Effector memory CD8-positive, alpha-beta T cell (primary cell): Measurements from ENCODE around the gene CEP112.

Source experiments
- ATAC-seq: fragments of 150-1000 bp; cut with Tn5 transposase; replicated peaks from 2 replicates; pipeline ENCODE4 v1.10.0; 2021; ENCODE audit warnings: mild to moderate bottlenecking, moderate library complexity
- DNase-seq, 3 experiments: peaks; one replicate each; pipeline ENCODE4 v3.0.0; 2021
- H3K27ac Mint-ChIP-seq, 2 donors: one replicate each; pipeline ENCODE4 v1.8.0; 2022; ENCODE audit warnings: mild to moderate bottlenecking in 2 of 2, mixed read lengths in 2 of 2, moderate library complexity in 2 of 2
- H3K27me3 Mint-ChIP-seq, 2 donors: one replicate each; pipeline ENCODE4 v1.8.0; 2022; ENCODE audit warnings: mixed read lengths in 2 of 2
- H3K36me3 Mint-ChIP-seq: one replicate; pipeline ENCODE4 v1.8.0; 2022; ENCODE audit warnings: mild to moderate bottlenecking, moderate library complexity, mixed read lengths; ENCODE audit not compliant: insufficient read depth
- H3K4me1 Mint-ChIP-seq, 2 donors: one replicate each; pipeline ENCODE4 v1.8.0; 2022; ENCODE audit warnings: low read depth in 2 of 2, mixed read lengths in 2 of 2
- H3K4me3 Mint-ChIP-seq, 2 donors: one replicate each; pipeline ENCODE4 v1.8.0; 2022; ENCODE audit warnings: mild to moderate bottlenecking in 2 of 2, mixed read lengths in 2 of 2, moderate library complexity in 2 of 2
- H3K9me3 Mint-ChIP-seq, 2 donors: one replicate each; pipeline ENCODE4 v1.8.0; 2022; ENCODE audit warnings: mixed read lengths in 2 of 2

Gene CEP112

DNA sequence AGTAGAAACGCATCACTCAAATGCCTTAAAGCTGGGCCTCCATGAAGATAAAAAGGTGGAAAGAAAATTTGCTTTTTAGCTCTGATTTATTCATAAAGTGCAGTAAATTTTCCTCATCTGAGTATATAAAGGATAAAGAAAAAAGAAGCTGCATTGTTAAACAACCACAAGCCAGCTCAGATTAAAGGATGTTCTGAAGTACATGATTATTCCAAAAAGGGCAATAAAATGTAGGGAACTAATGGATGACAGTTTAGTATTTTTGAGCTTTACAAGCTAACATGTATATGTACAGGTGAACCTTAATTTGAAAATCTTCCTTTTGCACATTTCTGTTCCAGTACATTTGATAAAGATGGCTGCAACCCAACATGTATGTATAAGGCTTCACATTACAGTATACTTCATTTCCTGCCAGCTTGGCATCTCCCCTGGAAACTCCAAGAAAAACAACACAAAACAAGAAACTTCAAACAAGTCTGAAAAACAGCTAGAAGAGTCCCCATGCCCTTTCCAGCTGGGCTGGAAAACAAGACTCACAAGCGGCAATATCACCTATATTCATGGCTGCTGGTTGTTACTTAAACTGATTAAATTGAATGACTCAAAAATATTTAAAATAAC lies 225.7 kb downstream of the CEP112 start:
- no peaks in the 10 kb centered on the region for H3K27me3 Mint-ChIP-seq
- DNase-seq (no peak), ATAC-seq (no peak)
- H3K27ac Mint-ChIP-seq = no peak overlapping the region
- no peaks in the 10 kb centered on the region for H3K36me3 Mint-ChIP-seq
- H3K4me3 Mint-ChIP-seq = no peak overlapping the region
- no peaks in the 10 kb centered on the region for H3K4me1 Mint-ChIP-seq
- H3K9me3 Mint-ChIP-seq = no peaks in the 10 kb centered on the region

DNA sequence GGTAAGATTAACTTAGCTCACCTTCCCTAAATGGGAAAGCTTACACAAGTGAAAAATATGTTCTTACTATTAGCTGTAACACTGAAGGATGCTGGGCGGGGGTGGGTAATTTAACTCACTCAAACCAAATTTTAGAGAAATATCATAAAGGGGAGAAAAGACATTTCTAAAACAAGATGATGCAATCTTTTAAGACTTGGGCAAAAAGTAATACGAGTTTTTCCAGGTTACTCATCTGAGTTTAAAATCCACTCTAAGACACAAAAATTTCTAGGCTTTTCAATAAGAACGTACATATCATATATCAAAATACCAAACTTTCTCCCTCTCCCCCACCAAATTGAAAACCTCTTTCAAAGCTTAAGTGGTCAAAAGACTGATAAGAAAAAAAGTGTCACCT lies 228.8 kb downstream of the CEP112 start:
- Mint-ChIP-seq H3K9me3 (no peaks in the 10 kb centered on the region), H3K36me3 (no peaks in the 10 kb centered on the region), H3K27ac (no peak overlapping the region), H3K4me3 (no peak overlapping the region), H3K4me1 (no peaks in the 10 kb centered on the region), H3K27me3 (no peaks in the 10 kb centered on the region)
- ATAC-seq (no peak), DNase-seq (no peak)

DNA sequence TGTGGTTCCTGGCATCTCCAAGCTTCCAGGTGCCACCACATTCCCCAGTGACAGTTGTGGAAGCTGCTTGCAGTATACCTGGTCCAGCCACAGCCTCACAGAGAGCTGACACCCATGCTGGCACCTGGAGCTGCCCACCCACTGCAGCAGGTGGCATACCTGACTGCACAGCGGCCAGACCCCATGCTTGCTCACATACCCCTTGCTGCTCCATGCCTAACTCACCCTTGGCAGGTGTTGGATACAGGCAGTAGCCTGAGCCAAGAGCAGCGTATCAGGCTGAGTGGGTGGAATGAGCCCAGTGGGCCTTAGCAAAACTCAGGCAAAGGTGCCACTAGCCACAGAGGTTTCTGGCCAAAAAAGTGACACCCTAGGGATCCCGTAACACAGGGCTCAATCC lies 232.3 kb downstream of the CEP112 start:
- H3K27ac Mint-ChIP-seq = no peak overlapping the region
- DNase-seq (no peak), ATAC-seq (no peak)
- H3K4me3 Mint-ChIP-seq = no peak overlapping the region
- no peaks in the 10 kb centered on the region for H3K4me1 Mint-ChIP-seq
- no peaks in the 10 kb centered on the region for H3K9me3 Mint-ChIP-seq
- peaks cover 0 to 4% of the 10 kb centered on the region in 2 donors for H3K27me3 Mint-ChIP-seq
- H3K36me3 Mint-ChIP-seq = peaks cover 3% of the 10 kb centered on the region

- peaks cover 3% of the 10 kb centered on the region for H3K36me3 Mint-ChIP-seq
- DNase-seq (no peak), ATAC-seq (no peak)
- H3K9me3 Mint-ChIP-seq = no peaks in the 10 kb centered on the region
- H3K4me1 Mint-ChIP-seq = no peaks in the 10 kb centered on the region
- no peak overlapping the region for H3K27ac Mint-ChIP-seq
- no peak overlapping the region for H3K4me3 Mint-ChIP-seq
- peaks cover 8 to 14% of the 10 kb centered on the region in 2 donors for H3K27me3 Mint-ChIP-seq
Observed at GRCh38 chr17:65956814-65957213, 235.1 kb downstream of the CEP112 start.

- DNase-seq (no peak), ATAC-seq (no peak)
- Mint-ChIP-seq H3K9me3 (no peaks in the 10 kb centered on the region), H3K27ac (no peak overlapping the region), H3K4me1 (no peaks in the 10 kb centered on the region), H3K36me3 (peaks cover 3% of the 10 kb centered on the region), H3K4me3 (no peak overlapping the region), H3K27me3 (peaks cover 8 to 14% of the 10 kb centered on the region in 2 donors)
Observed at GRCh38 chr17:65954148-65954449, 237.8 kb downstream of the CEP112 start.

DNA sequence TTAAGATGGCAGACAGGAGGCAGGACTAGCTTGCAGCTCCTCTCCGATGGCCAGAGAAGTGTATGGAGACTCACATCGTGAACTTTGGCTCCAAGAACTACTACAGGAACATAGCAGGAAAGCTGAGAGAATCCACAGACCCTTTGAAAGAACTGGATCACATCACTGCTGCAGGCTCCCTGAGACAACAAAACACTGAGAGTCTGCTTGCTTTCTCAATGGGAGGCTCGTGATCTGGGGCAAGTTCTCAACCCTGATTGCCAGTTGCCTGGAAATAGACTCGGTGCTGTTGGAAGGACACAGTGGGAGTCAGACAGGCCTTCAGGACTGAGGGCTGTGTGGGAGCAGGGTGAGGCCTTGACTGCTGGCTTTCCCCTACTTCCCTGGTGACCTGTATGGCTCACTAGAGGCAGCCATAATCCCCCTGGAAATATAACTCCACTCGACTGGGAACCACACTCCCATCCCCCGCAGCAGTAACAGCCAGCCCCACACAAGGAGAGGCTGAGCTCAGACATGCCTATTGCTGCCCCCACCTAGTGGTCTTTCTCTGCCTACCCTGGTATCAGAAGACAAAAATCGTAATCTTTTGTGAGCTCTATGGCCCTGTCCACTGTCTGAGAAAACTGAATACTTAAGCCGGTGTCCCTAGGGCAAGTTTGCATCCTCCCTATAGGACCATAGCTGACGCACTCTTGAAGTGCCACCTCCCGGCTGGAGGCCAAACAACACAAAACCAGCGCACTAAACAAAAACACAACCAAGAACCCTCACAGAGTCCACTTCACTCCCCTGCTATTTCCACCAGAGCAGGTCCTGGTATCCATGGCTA lies 238.4 kb downstream of the CEP112 start:
- Mint-ChIP-seq H3K4me3 (no peak overlapping the region), H3K9me3 (no peaks in the 10 kb centered on the region), H3K27me3 (peaks cover 8 to 14% of the 10 kb centered on the region in 2 donors), H3K36me3 (peaks cover 3% of the 10 kb centered on the region), H3K4me1 (no peaks in the 10 kb centered on the region), H3K27ac (no peak overlapping the region)
- ATAC-seq (no peak), DNase-seq (no peak)

DNA sequence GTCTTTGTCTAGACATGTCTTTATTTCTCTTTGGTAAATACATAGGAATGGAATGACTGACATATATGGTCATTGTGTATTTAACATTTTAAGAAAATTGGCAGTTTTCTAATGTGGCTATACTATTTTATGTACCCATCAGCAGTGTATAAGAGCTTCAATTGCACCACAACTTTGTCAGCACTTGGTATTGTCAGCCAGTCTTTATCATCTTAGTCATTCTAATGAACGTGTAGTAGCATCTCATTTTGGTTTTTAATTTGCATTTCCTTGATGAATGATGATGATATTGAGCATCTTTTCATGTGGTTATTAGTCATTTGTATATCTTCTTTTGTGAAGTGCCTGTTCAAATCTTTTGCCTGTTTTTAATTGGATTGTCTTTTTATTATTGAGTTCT lies 239.3 kb downstream of the CEP112 start:
- no peak overlapping the region for H3K4me3 Mint-ChIP-seq
- no peak overlapping the region for H3K27ac Mint-ChIP-seq
- peaks cover 8 to 14% of the 10 kb centered on the region in 2 donors for H3K27me3 Mint-ChIP-seq
- ATAC-seq (no peak), DNase-seq (no peak)
- H3K4me1 Mint-ChIP-seq = no peaks in the 10 kb centered on the region
- H3K9me3 Mint-ChIP-seq = no peaks in the 10 kb centered on the region
- peaks cover 3% of the 10 kb centered on the region for H3K36me3 Mint-ChIP-seq

DNA sequence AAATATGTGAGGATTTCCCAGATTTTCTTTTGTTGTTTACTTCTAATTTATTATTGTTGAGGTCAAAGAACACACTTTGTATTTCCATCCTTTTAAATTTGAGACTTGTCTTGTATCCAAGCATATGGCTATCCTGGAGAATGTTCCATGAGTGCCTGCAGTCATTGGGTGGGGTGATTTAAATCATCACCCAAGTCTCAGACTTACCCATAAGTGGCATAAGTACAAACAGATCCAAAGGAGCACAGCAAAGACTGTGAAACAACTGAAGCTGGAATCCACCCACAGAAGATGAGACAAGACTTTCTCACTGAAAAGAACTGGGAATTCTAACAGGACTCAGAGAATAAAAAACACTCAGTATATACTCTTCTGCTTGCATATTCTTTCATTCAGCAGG lies 239.9 kb downstream of the CEP112 start:
- Mint-ChIP-seq H3K27ac (no peak overlapping the region), H3K4me3 (no peak overlapping the region), H3K4me1 (no peaks in the 10 kb centered on the region), H3K9me3 (no peaks in the 10 kb centered on the region), H3K27me3 (peaks cover 8 to 14% of the 10 kb centered on the region in 2 donors), H3K36me3 (peaks cover 3% of the 10 kb centered on the region)
- ATAC-seq (no peak), DNase-seq (no peak)

DNA sequence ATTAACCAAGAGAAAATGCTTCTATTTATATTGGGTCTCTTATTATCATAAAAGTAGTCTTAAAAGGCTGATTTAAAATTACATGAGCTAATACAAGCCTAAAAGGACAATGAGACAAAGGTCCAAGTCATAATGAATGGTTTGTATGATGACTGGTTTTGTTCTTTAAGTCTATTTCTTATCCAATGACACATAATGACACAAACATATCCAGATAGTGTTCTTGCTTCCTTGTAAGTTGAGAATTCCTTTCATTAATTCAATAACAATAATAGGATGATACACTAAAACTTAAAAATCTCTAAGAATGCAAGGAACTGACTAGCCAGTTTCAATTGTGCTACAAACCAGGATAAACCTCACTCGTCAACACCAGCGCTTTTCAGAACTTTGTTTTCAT lies 244.1 kb downstream of the CEP112 start:
- Mint-ChIP-seq H3K4me1 (no peaks in the 10 kb centered on the region), H3K27ac (no peak overlapping the region), H3K27me3 (no peaks in the 10 kb centered on the region), H3K9me3 (no peaks in the 10 kb centered on the region), H3K36me3 (no peaks in the 10 kb centered on the region), H3K4me3 (no peak overlapping the region)
- DNase-seq (no peak), ATAC-seq (no peak)

- ATAC-seq = no peak
- H3K27me3 Mint-ChIP-seq = no peaks in the 10 kb centered on the region
- no peaks in the 10 kb centered on the region for H3K36me3 Mint-ChIP-seq
- H3K4me3 Mint-ChIP-seq = no peak overlapping the region
- H3K4me1 Mint-ChIP-seq = no peaks in the 10 kb centered on the region
- DNase-seq = no peak
- H3K9me3 Mint-ChIP-seq = no peaks in the 10 kb centered on the region
- H3K27ac Mint-ChIP-seq = no peak overlapping the region
Observed at GRCh38 chr17:65942592-65942991, 249.3 kb downstream of the CEP112 start.

DNA sequence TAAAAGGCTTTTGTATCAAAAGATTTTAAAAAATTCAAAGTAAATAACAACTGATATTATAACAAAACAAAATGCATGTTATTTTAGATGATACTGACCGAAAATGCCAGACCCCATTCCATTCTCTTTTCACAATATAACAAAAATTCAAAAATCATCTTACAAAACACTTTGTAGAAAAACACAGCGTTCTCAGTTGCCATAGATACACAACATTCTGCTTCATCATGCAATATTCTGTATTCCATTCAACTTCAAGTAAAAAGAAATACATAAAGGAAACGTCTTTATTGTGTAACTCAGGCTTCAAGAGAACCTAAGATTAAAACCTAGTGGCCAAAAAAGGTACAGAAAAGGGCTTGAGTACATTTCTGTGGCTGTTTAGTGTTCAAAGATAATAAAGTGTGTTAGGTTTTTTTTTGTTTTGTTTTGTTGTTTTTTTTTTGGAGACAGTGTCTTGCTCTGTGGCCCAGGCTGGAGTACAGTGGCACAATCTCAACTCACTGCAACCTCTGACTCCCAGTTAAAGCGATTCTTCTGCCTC lies 250.5 kb downstream of the CEP112 start:
- H3K4me3 Mint-ChIP-seq = no peak overlapping the region
- no peaks in the 10 kb centered on the region for H3K4me1 Mint-ChIP-seq
- no peak overlapping the region for H3K27ac Mint-ChIP-seq

DNA sequence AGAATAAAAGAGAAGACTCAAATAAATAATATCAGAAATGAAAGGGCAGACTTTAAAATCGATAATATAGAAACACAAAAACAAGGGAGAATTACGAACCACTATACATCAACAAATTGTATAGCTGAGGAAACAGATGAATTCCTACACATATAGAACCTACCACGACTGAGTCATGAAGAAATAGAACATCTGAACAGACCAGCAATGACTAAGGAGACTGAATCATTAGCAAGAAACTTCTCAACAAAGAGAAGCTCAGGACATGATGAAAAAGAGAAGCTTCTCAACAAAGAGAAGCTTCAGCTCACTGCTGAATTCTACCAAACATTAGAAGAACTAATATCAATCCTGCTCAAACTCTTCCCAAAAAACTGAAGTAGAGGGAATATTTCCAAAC lies 255.9 kb downstream of the CEP112 start:
- Mint-ChIP-seq H3K9me3 (peaks cover 0 to 17% of the 10 kb centered on the region in 2 donors), H3K4me3 (no peak overlapping the region), H3K4me1 (peaks cover 0 to 2% of the 10 kb centered on the region in 2 donors), H3K27me3 (peaks cover 0 to 5% of the 10 kb centered on the region in 2 donors), H3K36me3 (no peaks in the 10 kb centered on the region), H3K27ac (no peak overlapping the region)
- ATAC-seq (no peak), DNase-seq (no peak)

More for the DNA sequence above, 250.5 kb downstream of the CEP112 start:
- ATAC-seq (no peak), DNase-seq (no peak)
- H3K27me3 Mint-ChIP-seq = no peaks in the 10 kb centered on the region
- H3K9me3 Mint-ChIP-seq = no peaks in the 10 kb centered on the region
- no peaks in the 10 kb centered on the region for H3K36me3 Mint-ChIP-seq

GRCh38 chr17:65933290-65933689 lies 258.6 kb downstream of the CEP112 start:
- Mint-ChIP-seq H3K36me3 (no peaks in the 10 kb centered on the region), H3K4me1 (peaks cover 0 to 2% of the 10 kb centered on the region in 2 donors), H3K27me3 (peaks cover 0 to 5% of the 10 kb centered on the region in 2 donors), H3K9me3 (peaks cover 0 to 17% of the 10 kb centered on the region in 2 donors), H3K27ac (no peak overlapping the region), H3K4me3 (no peak overlapping the region)
- DNase-seq (no peak), ATAC-seq (no peak)
